HG03103 (cell line): ENCODE measurements around the gene RASL10B.
"Not testable (repeated sequence)": the region's sequence is repeated elsewhere in the genome, so short reads cannot be mapped to it uniquely, and the experiment has no call there.

Experiments used
- ATAC-seq: cut with Tn5 transposase; IDR thresholded peaks from one replicate; pipeline ENCODE4 v1.9.1; 2021; ENCODE audit warnings: low read depth; ENCODE audit not compliant: unreplicated experiment

The RASL10B gene

GRCh38 chr17:35740997-35741931 is 9.8 kb downstream of the RASL10B start:
- no peak for ATAC-seq

GRCh38 chr17:35742496-35742895 is 11.1 kb downstream of the RASL10B start:
- ATAC-seq, result no peak

GRCh38 chr17:35742896-35743477 is 11.5 kb downstream of the RASL10B start:
- no peak for ATAC-seq

- no peak for ATAC-seq
These were observed 12.3 kb downstream of the RASL10B start for GRCh38 chr17:35743626-35744328.

GRCh38 chr17:35744830-35745229 is 13.4 kb downstream of the RASL10B start:
- no peak for ATAC-seq

- no peak for ATAC-seq
These were observed 13.8 kb downstream of the RASL10B start for GRCh38 chr17:35745246-35745645.

GRCh38 chr17:35745749-35746320 is 14.4 kb downstream of the RASL10B start:
- ATAC-seq, result no peak

GRCh38 chr17:35747540-35748017 is 16.1 kb downstream of the RASL10B start:
- no peak for ATAC-seq

GRCh38 chr17:35748341-35748841 is 17.0 kb downstream of the RASL10B start:
- no peak for ATAC-seq

- no peak for ATAC-seq
These were observed 17.5 kb downstream of the RASL10B start for GRCh38 chr17:35748979-35749378.

- no peak for ATAC-seq
These were observed 18.3 kb downstream of the RASL10B start for GRCh38 chr17:35749560-35750412.

GRCh38 chr17:35750526-35751395 is 19.3 kb downstream of the RASL10B start:
- no peak for ATAC-seq

- not testable (repeated sequence) for ATAC-seq
These were observed 20.1 kb downstream of the RASL10B start for GRCh38 chr17:35751541-35751940.

GRCh38 chr17:35752471-35752870 is 21.0 kb downstream of the RASL10B start:
- no peak for ATAC-seq

GRCh38 chr17:35752945-35753764 is 21.7 kb downstream of the RASL10B start, which contains the start of gene GAS2L2:
TSS of gene GAS2L2 (minus strand) at chr17:35753239. CDS start at chr17:35752850, 389 bp downstream.
- no peak for ATAC-seq

- ATAC-seq, result no peak
These were observed 25.8 kb downstream of the RASL10B start for GRCh38 chr17:35757243-35757642.

- ATAC-seq, result no peak
These were observed 29.1 kb downstream of the RASL10B start, which contains the start of gene C17orf50 for GRCh38 chr17:35760587-35760986. TSS of gene C17orf50 (plus strand) at chr17:35760887. CDS start at chr17:35760942, 55 bp downstream.

- ATAC-seq, result no peak
These were observed 30.2 kb downstream of the RASL10B start for GRCh38 chr17:35761601-35762000.
